NCI-H460 (cell line): ENCODE results near the gene CTXND1. TPM values are rescaled to one million over a fixed set of nuclear protein-coding genes. Genes with fewer than 3 reads are reported as not detected.

Source experiments
- DNase-seq: peaks from one replicate; pipeline ENCODE4 v3.0.0-alpha.2; 2016; ENCODE audit warnings: low read depth; ENCODE audit errors: extremely low read depth
- total RNA-seq: library from RNA; depleted of rRNA; stranded (reverse); fragments of >200 nt; shearing (Covaris generic); gene quantifications from 2 replicates; pipeline ENCODE4 v1.2.3, GENCODE V29; 2014

CTXND1 gene
- total RNA-seq, 1 experiment from 2014 or later, result not detected

DNA sequence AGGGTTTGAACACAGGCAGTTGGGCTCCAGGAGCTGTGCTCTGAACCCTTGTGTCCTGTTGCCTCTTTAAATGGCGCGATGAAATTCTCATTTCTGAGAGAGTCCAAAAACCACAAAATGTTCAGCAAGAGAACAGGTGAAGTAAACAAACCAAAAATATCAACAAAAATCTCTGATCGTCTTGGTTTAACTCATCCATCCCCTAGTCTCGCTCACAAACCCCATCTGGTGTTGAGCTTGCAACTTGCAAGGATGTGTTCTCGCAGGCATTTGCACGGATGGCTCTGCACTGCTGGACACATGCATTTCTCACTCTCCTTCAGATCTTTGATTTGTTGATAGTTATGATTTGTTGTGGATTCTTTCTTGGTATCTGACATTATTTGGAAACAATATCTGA, 68.1 kb downstream of the CTXND1 start:
- no peak for DNase-seq

GRCh38 chr15:80183306-80183705, 68.7 kb downstream of the CTXND1 start:
- DNase-seq, result no peak

GRCh38 chr15:80182611-80183261, 69.3 kb downstream of the CTXND1 start:
- DNase-seq, result no peak

GRCh38 chr15:80180986-80181385, 71.0 kb downstream of the CTXND1 start:
- DNase-seq, result no peak

DNA sequence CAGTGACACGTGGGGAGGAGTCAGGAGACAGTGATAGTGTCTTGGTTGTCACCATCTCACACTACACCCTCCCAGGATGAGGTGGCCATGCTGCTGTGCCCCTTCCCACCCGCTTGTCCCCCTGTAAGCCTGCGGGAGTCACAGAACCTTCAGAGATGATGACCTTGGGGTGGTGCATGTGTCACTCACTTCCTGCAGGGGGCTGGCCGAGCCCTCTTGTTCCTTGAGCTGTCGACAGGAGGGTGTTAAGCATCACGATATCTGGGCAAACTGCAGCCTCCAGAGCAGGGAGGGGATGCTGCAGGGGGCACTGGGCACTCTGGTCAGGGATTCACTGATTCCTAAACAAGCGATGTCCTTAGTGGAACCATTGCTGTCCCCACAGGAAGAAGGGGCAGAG, 71.5 kb downstream of the CTXND1 start:
- no peak for DNase-seq

GRCh38 chr15:80179935-80180334, 72.1 kb downstream of the CTXND1 start:
- DNase-seq, result no peak

- peak; percentile 20 for DNase-seq
Measured at GRCh38 chr15:80179025-80179759, 72.8 kb downstream of the CTXND1 start.

- no peak for DNase-seq
Measured at GRCh38 chr15:80177156-80177555, 74.9 kb downstream of the CTXND1 start.

DNA sequence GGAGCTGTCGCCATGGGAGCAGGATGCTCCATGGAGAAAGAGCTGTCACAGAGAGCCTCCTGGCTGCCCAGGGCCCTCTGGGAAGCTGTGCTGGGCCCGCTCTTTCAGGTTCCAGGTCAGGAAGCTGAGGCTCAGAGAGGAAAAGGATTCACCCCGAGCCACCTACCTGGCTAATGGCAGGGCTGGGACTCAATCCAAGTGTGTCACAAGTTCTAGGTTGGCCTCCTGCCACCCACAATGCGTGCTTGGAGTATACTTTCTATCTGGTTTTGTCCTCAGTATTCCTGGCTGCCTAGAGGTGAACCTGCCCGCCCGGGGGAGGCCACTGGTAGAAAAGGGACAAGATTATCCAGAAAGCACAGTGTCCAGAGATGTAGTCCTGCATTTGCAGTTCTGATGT, 75.6 kb downstream of the CTXND1 start:
- DNase-seq, result no peak

- DNase-seq, result no peak
Measured at GRCh38 chr15:80175436-80175835, 76.6 kb downstream of the CTXND1 start.

DNA sequence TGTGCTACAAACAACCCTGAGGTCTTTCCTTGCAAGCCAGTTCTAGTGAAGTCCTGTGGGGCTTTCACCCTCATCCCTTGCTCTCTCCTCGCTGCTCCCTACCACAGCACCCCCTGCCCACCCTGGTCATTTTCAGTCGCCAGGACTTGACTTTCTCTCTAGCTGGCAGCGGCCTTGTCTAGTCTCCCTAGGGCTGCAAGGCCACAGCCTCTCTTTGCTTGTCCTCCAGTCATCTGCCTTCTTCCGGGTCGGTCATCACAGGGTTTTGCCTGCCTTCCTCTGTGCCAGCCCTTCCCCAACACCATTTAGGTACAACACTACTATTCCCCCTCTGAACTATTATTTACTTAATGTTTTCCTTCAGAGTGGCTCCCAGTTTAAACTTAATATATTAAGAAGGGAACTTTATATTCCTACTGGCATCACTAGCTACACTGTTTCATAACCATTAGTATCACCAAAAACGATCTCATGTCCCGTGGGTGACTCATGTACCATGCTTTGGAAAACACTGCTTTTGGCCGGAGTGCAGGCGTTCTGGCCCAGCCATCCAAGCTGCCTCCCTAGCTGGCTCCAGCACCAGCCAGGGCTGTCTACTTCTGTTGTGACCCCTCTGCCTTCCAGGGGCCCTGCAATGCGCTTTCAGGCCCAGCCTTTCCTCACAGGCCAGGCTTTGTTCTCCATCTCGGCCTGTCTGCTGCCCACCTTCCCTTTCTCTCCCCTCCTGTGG, 77.8 kb downstream of the CTXND1 start:
- no peak for DNase-seq

DNA sequence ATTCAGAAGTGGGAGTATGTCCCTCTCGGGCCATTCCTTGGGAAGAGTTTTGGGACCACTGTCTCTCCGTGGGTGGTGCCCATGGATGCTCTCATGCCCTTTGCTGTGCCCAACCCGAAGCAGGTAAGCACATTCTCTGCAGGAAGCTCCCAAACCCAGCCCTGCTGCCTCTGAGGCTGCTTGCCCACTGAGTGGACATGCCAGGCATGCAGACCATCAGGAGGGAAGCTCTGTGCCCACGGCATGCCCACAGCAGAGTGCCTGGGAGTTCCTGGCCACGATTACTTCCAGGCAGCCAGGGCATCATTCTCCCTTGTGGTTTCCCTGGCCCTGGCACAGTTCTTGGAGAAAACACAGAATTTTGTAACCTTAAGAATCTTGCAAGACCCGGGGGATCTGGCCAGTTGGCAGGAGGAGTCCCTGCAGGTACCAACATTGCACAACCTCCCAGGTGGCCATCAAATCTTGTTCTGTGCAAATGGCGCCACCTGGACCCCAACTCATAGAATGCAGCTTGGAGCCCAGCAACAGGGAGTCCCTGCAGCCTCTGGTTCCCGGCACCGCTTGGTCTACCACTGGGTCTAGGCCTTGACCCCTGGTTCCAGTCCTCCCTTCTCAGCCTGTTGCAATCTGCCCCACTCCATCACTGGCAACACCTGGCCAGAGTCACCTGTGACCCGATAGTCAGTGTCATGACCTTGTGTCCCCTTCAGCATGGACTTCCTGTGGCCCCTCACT, 78.8 kb downstream of the CTXND1 start:
- peak; percentile 52 for DNase-seq

DNA sequence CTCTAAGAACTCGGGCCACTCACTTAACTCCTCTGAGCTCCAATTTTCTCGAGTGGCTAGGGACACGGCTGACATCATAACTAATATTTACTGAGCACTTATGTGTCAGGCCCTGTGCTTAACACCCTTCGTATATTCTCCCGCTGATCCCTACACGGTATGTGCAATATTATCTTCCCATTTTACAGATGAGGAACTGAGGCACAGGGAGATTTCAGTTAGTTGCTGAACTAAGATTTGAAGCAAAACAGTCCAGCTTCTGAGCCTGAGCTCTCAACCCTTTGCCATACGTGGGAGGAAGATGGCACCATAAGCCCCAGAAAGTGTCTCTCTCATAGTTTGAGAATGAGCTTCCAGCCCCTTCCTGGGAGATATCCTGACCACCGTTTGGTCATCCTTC, 79.6 kb downstream of the CTXND1 start:
- no peak for DNase-seq

DNA sequence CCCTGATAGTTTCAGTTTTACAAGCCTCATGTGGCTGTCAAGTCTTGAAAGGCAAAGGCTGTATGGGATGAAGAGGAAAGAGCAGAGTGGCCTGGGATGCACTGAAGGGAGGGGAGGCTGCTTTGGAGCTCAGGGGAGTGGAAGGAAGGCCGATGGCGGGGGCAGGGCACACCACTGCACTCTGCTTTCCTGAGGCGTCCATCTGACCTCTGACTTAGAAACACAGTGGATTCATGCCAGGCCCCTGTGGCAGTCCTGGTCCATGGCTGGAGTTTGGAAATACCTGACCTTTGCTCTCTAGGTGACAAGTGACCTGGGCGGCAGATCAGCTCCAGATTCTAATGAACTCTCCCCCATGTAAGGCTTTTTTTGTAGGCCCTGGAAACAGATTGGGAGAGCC, 80.2 kb downstream of the CTXND1 start:
- no peak for DNase-seq

DNA sequence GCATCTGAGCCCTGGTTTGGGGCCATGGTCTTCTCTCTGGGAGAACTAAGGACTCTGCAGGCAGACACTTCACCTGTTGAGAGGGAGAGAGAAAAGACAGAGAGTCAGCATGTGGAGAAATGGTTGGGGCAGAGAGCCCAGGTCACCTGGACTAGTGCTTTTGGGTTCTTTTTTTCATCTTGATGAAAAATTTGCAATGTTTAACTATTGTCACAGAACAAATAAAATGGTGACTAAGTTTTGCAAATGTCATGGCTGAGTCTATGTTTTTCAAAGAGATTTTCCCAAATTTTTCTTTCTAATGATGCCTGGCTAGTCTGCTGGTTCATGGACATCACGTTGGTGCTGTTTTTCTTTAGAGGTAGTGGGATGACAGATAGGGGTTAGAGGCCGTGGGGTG, 81.4 kb downstream of the CTXND1 start:
- DNase-seq, result no peak

GRCh38 chr15:80169768-80170357, 82.2 kb downstream of the CTXND1 start:
- no peak for DNase-seq

- no peak for DNase-seq
Measured at GRCh38 chr15:80168421-80168820, 83.6 kb downstream of the CTXND1 start.

DNA sequence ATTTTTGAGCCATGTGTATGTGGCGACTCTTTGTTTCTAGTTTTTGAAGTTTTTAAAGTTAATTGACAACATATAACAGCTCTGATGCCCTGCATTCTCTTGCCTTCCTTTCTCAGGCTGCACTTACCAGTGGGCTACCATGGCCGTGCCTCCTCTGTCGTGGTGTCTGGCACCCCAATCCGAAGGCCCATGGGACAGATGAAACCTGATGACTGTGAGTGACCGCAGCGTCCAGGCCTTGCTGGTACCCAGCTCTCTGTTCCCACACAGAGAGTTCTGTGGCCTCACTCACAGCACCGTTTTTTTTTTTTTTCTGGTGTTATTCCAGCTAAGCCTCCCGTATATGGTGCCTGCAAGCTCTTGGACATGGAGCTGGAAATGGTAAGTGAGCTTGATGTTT, 84.1 kb downstream of the CTXND1 start:
- DNase-seq, result no peak

DNA sequence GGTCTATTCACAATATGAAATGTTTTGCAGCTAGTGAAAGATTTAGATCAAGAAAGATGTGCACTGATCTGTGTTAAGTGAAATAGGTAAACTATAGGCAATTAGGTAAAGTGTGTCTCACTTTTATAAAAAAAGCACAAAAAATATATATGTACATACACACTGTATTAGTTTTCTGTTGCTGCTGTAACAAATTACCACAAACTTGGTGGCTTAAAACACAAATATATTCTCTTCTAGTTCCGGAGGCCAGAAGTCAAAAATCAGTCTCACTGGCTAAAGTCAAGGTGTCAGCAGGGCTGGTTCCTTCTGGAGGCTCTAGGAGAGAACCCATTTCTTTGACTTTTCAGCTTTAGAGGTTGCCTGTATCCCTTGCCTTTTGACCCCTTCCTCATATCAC, 88.1 kb downstream of the CTXND1 start:
- no peak for DNase-seq

GRCh38 chr15:80163217-80163616, 88.8 kb downstream of the CTXND1 start:
- DNase-seq, result no peak

DNA sequence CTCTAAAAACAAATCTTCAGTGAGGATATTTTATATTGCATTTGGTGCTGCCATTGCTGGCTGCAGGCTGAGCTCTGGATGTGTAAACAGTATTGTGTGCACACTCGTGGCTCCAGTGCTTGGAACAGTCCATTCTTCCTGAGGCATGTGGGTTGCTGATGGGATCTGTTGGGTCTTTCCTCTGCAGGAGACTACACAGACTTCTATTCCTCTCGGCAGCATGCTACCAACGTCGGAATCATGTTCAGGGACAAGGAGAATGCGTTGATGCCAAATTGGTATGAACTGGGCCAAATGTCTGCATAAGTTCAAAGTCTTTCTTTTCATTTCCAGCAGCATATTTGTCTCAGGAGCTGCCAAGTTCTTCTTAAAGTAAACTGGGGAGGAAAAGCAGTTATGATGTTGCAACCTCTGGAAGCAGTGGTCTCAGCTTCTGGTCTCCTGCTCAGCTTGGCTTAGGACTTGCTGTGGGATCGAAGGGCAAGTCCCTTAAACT, 89.9 kb downstream of the CTXND1 start:
- no peak for DNase-seq
